Subcutaneous abdominal adipose tissue (tissue), 5 donors: ENCODE data around the gene DDA1.

Experiments
- H3K27ac ChIP-seq: one replicate; pipeline ENCODE4 v1.7.0; 2013; ENCODE audit warnings: low read depth, mild to moderate bottlenecking, inconsistent platforms, low read length, moderate library complexity
- H3K27me3 ChIP-seq, 5 donors: one replicate each; pipeline ENCODE4 v1.7.0; 2013; ENCODE audit warnings: low read length in 5 of 5, inconsistent platforms in 1 of 5; ENCODE audit not compliant: control insufficient read depth in 5 of 5, insufficient read depth in 4 of 5
- H3K36me3 ChIP-seq, 5 donors: one replicate each; pipeline ENCODE4 v1.7.0; 2013; ENCODE audit warnings: low read length in 5 of 5; ENCODE audit not compliant: control insufficient read depth in 5 of 5, insufficient read depth in 5 of 5
- H3K4me1 ChIP-seq, 5 donors: one replicate each; pipeline ENCODE4 v1.7.0; 2013; ENCODE audit warnings: low read length in 5 of 5, mild to moderate bottlenecking in 3 of 5, moderate library complexity in 1 of 5; ENCODE audit not compliant: control insufficient read depth in 5 of 5, insufficient read depth in 5 of 5
- H3K4me3 ChIP-seq, 5 donors: one replicate each; pipeline ENCODE4 v1.7.0; 2013; ENCODE audit warnings: low read length in 5 of 5, low read depth in 1 of 5
- H3K9ac ChIP-seq, 5 donors: one replicate each; pipeline ENCODE4 v1.7.0; 2013; ENCODE audit warnings: low read length in 5 of 5, mild to moderate bottlenecking in 4 of 5, moderate library complexity in 3 of 5
- H3K9me3 ChIP-seq, 5 donors: one replicate each; pipeline ENCODE4 v1.7.0; 2013; ENCODE audit warnings: low read length in 5 of 5; ENCODE audit not compliant: control insufficient read depth in 5 of 5
- donor health status: healthy.
- donor health status: healthy.
- donor health status: healthy.
- donor health status: healthy.
- donor health status: healthy.

DDA1 gene

GRCh38 chr19:17328517-17329365 is 19.4 kb downstream of the DDA1 start:
- H3K9me3 ChIP-seq: no peaks in the 10 kb centered on the region
- H3K4me3 ChIP-seq: no peak overlapping the region
- H3K36me3 ChIP-seq: peaks cover 0 to 42% (median 10%) of the 10 kb centered on the region in 5 donors
- no peak overlapping the region for H3K27ac ChIP-seq
- no peak overlapping the region for H3K9ac ChIP-seq
- H3K4me1 ChIP-seq: peaks cover 0 to 41% (median 20%) of the 10 kb centered on the region in 5 donors
- no peaks in the 10 kb centered on the region for H3K27me3 ChIP-seq

- Histone ChIP-seq H3K27me3 (no peaks in the 10 kb centered on the region), H3K4me3 (no peak overlapping the region), H3K4me1 (peaks cover 0 to 47% (median 28%) of the 10 kb centered on the region in 5 donors), H3K9me3 (no peaks in the 10 kb centered on the region), H3K27ac (no peak overlapping the region), H3K9ac (no peak overlapping the region), H3K36me3 (peaks cover 0 to 40% (median 10%) of the 10 kb centered on the region in 5 donors)
Measured at GRCh38 chr19:17329366-17330261, 20.3 kb downstream of the DDA1 start.

GRCh38 chr19:17330262-17331044 is 21.1 kb downstream of the DDA1 start:
- Histone ChIP-seq H3K27me3 (no peaks in the 10 kb centered on the region), H3K4me3 (no peak overlapping the region), H3K9ac (no peak overlapping the region), H3K9me3 (no peaks in the 10 kb centered on the region), H3K27ac (no peak overlapping the region), H3K36me3 (peaks cover 0 to 32% (median 10%) of the 10 kb centered on the region in 5 donors), H3K4me1 (peaks cover 3 to 52% (median 32%) of the 10 kb centered on the region in 5 donors)

GRCh38 chr19:17331045-17331558 is 21.7 kb downstream of the DDA1 start:
- Histone ChIP-seq H3K36me3 (peaks cover 0 to 32% (median 10%) of the 10 kb centered on the region in 5 donors), H3K4me1 (peaks cover 3 to 53% (median 29%) of the 10 kb centered on the region in 5 donors), H3K27ac (no peak overlapping the region), H3K27me3 (no peaks in the 10 kb centered on the region), H3K9ac (no peak overlapping the region), H3K9me3 (no peaks in the 10 kb centered on the region), H3K4me3 (no peak overlapping the region)

- H3K9ac ChIP-seq: no peak overlapping the region
- peaks cover 3 to 51% (median 28%) of the 10 kb centered on the region in 5 donors for H3K4me1 ChIP-seq
- H3K27ac ChIP-seq: no peak overlapping the region
- H3K36me3 ChIP-seq: peaks cover 0 to 27% (median 10%) of the 10 kb centered on the region in 5 donors
- H3K4me3 ChIP-seq: no peak overlapping the region
- no peaks in the 10 kb centered on the region for H3K9me3 ChIP-seq
- no peaks in the 10 kb centered on the region for H3K27me3 ChIP-seq
Measured at GRCh38 chr19:17332360-17332676, 23.0 kb downstream of the DDA1 start.

GRCh38 chr19:17332677-17333581 is 23.6 kb downstream of the DDA1 start:
- Histone ChIP-seq H3K4me1 (peaks cover 3 to 56% (median 33%) of the 10 kb centered on the region in 5 donors), H3K27me3 (no peaks in the 10 kb centered on the region), H3K9me3 (no peaks in the 10 kb centered on the region), H3K4me3 (no peak overlapping the region), H3K27ac (no peak overlapping the region), H3K36me3 (peaks cover 0 to 22% (median 8%) of the 10 kb centered on the region in 5 donors), H3K9ac (no peak overlapping the region)

GRCh38 chr19:17333611-17334413 is 24.4 kb downstream of the DDA1 start:
- peaks cover 3 to 59% (median 42%) of the 10 kb centered on the region in 5 donors for H3K4me1 ChIP-seq
- peaks cover 0 to 26% (median 8%) of the 10 kb centered on the region in 5 donors for H3K36me3 ChIP-seq
- H3K9ac ChIP-seq: peak overlapping the region in 4 of 5 donors; percentile 71 to 81 (median 74)
- peak overlapping the region; percentile 70 to 87 (median 80) for H3K4me3 ChIP-seq
- no peaks in the 10 kb centered on the region for H3K27me3 ChIP-seq
- no peaks in the 10 kb centered on the region for H3K9me3 ChIP-seq
- peak overlapping the region; percentile 23 for H3K27ac ChIP-seq
